Daoy (cell line): ENCODE data around the gene GUCY2D. TPM values are rescaled to one million over a fixed set of nuclear protein-coding genes. Genes with fewer than 3 reads are reported as not detected.
"Not testable (repeated sequence)": the region's sequence is repeated elsewhere in the genome, so short reads cannot be mapped to it uniquely, and the experiment has no call there.

Experiments used
- DNase-seq: peaks from one replicate; pipeline ENCODE4 v3.0.0-alpha.2; 2015; ENCODE audit warnings: low read depth
- total RNA-seq: library from RNA; depleted of rRNA; stranded (reverse); fragments of >200 nt; shearing (Covaris generic); gene quantifications from 2 replicates; pipeline ENCODE4 v1.2.3, GENCODE V29; 2014

Gene GUCY2D
- total RNA-seq, 1 experiment from 2014 or later, result under 0.01 TPM

DNA sequence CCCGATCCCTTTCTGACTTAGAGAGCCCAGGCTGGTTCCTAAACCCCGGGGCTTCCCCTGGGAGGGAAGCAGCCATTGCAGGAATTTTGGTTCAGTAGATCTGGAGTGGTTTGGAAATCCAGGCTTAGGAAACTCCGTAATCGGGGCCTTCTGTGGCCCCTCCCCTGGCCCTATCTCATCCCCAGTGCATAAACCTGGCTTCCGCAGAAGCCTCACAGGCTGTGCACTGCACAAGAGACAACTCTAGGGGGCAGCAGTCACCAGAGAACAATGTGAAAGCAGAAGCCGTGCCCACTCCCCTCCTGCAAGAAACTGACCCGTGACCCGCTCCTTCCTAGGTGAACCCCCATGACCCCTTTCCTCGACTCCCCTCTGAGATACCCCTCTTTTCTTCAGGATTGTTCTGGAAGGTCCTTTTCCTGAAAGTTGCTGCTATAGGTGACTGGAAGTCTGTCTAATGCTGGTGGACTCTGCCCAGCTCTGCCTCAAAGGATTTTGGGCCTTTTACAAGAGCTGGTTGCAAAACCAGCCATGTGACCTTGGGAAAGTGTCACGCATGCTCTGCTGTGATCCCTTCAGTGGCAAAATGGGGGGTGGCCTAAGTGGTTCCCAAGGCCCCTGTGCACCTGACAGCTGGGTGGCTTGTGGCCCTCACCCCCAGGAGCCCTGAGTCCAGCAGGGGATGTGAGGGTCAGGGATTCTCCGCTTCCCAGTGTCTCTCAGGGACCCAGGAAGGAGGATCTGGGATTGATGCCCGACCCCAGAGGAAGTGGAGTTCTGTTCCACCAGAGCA is 14.4 kb downstream of the GUCY2D start:
- peak; percentile 44 for DNase-seq

DNA sequence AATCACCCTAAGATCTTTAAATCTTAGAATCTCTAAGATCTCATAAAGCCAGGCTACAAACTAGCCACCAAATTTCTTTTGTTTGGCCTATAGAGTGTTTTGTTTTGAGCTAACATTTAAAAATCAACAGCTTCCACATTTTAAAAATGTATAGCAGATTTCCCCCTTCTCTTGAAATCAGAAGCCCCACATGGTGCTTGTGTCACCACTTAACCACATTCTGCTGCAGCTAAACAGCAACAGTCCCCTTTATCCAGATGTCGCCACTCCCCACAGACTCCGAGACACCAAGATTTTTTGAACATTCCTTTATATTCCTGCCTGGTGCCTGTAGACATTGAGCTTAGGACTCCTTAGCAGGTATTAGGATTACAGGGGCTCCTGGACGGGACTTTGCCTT is 16.0 kb downstream of the GUCY2D start:
- DNase-seq, result no peak

DNA sequence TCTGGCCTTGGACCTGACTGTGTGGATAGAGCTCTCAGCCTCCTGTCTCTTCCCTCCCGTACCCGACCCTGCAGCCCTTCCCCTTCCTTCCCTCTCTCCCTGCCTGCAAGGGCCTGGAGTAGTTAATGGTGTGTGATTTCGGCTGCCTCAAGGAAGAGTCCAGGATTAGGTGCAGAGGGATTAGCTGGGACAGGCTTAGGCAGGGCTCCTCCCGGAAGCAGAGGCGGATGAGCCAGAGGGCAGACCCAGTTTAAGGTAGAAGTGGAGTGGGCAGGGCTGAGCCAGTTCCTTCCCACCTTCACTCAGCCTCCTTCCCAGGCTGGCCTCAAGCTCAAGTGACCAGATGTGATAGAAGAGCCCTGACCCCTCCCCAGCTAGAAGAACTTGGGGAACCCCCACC is 16.8 kb downstream of the GUCY2D start:
- DNase-seq, result no peak

DNA sequence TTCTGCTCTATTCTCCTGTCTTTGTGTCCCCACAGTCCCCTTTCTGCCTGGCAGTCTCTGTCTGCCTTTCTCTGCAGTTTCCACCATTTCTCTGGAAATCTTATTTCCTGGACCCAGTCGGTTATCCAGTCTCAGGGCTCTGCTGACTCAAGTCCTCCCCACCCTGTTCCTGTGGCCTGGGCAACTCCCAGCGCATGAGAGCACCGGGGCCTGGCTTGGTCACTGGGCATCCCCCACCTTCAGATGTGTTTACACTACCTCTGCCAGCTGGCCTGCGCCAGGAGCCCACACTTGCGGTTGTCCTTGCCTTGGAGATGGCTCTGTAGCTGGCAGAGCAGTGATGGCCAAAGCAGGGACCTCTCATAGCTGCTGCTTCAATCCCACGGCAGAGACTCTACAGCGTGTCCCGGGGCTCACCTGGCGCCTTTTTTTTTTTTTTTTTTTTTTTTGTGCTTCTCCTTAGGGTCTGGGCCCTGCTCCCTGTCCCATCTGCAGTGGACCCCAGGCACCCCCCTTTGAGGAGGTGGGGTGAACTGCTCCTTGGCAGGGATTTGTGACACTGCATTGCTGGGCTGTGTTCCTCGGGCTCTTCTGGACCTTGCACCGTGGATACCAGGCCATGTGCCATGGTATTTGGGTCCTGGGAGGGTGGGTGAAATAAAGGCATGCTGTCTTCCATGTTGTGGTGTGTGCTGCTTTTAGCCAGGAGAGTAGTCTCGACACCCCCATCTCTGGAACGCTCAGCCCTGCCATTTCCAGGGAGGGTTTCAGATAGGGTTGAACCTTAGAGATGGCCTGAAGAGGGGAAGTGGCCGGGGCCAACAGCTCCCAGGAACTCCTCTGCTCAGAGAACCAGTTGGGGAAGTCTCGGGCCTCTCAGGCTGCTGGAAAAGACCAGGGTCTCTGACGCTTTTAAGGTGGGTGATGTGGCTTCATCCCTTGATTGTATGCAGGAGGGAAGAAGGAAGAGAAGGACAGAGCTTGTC is 17.5 kb downstream of the GUCY2D start:
- peak; percentile 68 for DNase-seq

DNA sequence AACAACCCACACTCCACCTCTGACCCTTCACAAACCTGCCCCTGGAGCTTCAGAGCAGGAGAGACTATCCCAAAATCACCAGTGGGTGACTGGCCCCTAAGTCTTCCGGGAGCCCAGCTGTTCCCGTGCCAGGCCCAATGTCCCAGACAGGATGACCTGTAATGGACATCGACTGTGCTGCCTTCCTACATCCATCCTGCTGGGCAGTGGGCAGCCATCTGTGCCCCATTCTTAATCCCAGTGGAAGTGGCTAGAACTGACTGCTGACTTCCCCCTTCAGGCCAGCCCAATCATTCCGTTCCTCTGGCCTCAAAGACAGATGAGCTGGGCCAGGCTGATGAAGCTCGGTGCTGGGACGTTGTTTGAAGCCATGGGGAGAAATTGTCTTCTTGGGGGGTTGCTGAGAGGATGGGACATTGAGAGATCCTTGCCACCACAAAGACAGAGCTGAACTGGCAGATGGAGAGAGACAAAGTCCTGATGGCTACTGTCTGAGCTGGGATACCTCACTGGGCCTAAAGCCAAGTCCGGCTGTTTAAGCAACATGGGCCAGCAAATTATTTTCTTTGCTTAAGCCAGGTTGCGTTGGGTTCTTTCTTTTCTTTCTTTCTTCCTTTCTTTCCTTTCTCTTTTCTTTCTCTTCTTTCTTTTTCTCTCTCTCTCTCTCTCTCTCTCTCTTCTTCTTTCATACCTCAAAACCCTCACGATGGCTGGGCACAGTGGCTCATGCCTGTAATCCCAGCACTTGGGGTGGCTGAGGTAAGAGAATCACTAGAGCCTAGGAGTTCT is 18.6 kb downstream of the GUCY2D start:
- no peak for DNase-seq

DNA sequence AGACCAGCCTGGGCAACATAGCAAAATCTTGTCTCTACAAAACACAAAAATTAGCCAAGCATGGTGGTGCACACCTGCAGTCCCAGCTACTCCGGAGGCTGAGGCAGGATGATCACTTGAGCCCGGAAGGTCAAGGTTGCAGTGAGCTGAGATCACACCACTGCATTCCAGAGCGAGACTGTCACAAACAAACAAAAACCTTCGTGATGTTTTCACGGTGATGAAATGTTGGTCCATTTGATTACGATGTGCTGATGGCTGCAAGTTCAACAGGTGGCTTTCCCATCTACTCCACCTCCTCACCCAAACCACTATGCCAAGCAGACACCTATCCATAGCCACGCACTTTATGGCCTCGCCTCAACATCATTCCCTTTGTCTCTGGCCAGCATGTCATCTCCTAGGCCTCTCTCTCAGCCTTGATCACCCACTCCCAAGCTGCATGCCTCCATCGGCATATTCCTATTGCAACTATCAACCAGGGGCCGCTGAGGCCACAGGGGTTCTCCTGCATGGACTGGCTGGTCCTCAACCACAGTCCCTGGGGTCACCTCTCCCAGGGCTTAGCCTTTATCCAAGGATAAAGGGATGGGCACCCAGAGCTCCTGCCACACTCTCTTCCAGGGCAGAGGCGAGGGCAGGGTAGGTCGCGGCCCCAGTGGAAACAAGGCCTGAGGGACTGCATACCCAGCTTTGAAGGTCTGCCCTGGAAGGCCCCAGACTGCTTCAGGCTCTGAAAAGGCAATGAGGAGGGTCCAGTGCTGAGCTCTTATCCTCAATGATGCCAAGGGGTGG is 19.3 kb downstream of the GUCY2D start:
- DNase-seq, result no peak

DNA sequence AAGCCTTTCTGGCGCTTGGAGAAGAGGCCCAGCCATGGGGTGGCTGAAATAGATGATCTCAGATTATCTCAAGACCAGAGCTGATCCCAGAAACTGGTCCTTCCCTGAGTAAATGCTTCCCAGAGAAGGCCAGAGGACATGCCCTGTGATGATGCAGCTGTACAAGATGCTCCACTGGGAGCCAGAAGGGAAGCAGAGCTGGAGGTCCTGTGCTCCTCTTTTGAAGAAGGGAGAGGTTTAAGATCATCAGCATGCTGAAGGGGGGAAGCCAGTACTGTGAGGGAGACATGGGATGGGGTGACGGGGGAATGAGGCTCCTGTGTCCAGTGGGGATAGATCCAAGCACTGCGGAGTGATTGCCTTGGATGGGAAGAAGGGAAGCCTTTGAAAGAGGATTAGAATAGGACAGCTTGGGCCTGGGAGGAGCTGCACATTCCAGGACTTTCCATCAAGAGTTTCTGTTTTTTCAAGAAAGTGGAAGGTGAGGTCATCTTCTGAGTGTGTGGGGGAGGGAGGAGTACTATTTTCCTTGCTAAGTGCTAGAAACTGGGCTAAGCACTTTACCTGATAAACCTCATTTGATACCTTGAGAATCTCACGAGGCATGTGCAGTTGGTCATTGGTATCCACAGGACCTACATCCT is 20.1 kb downstream of the GUCY2D start:
- peak; percentile 13 for DNase-seq

DNA sequence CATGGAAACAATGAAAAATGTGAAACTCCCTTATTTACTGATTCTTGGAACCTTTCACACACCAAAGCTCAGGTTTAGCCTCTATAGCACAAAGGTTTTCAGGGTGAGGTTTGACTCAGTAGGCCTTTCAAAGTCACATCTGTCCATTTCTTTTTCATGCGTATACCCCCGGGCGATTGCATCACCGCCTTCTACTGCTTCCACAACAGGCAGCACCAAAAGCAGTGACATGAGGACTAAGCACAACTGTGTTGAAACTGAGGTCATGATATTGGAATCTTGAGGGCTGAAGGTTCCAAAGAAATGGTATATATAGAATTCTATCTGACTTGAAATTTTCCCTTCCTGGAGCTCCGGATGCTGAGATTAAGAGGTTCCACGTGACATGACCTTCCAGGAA is 21.7 kb downstream of the GUCY2D start:
- DNase-seq, result not testable (repeated sequence)

DNA sequence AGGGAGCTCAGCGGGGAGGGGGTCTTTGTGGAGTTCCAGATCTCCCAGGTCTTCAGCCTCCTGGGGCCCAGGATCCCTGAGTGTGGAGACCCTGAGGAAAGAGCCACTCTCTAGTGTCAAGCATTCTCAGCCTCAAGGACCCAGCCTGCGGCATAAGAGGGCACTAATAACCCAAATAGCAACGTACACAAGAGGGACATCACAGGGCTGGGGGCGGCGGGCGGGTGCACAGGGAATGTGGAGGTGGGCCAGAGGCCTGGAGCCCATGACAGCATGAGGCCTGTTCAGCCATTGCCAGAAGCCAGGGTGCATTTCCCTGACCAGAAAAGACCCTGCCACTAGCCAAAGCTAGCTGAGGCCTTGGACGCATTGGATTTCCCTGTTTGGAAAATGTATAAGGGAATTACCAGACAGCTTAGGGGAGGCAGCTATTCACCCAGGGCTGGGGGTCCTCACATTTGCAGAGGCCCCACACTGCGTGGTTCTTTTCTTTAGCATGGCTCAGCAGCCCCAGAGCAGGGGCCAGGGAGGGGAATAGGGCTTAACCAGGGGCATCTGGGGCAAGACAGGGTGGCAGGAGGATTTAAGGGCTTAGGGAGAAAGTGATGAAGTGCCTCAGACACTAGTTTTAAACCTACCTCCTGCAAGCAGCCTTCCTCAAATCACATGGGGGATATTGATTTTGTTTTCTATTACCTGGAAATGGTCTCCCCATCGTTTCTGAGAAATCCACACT is 22.9 kb downstream of the GUCY2D start:
- no peak for DNase-seq

DNA sequence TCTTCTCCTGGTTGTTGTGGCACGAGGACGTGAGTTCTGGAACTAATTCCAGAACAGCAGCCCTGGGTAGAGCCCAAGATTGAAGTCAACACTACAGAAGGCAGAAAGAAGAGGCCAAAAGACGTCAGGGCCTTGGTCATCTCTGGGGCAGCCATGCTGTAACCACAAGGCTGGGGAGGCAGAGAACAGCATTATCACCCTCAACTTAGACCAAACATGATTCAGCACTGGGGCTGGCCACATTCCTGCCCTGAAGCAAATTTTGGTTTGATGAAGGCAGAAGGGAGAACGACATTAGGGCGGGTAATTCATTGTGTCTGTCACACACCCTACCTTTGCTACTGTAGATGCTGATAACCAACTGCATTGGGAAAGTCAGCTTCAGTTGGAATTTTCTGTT is 26.7 kb downstream of the GUCY2D start:
- DNase-seq, result peak; percentile 54

DNA sequence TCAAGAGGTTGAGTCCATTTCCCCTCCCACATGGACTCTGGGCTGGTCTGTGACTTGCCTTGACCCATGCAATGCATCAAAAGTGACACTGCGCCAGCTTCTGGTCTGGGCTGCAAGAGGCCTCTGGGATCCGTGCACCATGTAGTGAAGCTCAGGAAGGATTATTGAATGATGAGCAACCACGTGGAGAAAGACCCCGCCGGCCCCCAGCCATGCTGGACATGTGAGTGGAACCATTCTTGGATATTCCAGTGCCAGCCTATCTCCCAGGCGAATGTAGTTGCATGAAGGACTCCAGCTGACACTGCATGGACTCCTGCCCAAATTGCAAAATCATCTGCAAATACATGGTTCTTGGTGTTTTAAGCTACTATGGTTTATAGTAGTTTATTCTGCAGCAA is 28.8 kb downstream of the GUCY2D start:
- DNase-seq, result no peak

DNA sequence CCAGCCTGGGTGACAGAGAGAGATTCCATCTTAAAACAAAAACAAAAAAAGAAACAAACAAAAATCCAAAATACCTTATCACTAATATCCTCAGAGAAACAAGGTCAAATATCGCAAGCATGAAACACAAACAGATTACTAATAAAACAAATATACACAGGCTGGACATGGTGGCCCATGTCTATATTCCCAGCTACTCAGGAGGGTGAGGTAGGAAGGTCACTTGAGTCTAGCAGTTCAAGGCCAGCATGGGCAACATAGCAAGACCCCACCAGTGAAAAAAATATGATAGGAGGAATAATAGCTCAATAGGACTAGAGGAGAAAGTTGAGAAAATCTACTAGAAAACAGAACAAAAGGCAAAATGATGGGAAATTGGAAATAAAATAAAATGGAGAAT is 29.5 kb downstream of the GUCY2D start:
- no peak for DNase-seq

DNA sequence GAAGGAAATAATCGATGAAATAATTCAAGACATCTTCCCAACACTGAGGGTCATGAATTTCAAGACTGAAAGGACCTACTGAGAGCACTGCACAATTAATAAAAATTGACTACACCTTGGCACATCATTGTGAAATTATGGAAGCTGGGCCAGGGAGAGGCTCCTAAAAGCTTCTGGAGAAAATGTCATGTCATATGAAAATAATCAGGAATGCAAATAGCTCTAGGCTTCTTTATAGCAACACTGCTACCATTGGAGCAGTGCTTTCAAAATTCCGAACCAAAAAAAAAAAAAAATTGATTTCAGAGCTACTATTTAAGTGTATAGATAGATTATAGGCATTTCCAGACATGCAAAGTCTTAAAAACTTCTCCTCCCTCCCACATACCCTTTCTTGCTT is 30.0 kb downstream of the GUCY2D start:
- no peak for DNase-seq

DNA sequence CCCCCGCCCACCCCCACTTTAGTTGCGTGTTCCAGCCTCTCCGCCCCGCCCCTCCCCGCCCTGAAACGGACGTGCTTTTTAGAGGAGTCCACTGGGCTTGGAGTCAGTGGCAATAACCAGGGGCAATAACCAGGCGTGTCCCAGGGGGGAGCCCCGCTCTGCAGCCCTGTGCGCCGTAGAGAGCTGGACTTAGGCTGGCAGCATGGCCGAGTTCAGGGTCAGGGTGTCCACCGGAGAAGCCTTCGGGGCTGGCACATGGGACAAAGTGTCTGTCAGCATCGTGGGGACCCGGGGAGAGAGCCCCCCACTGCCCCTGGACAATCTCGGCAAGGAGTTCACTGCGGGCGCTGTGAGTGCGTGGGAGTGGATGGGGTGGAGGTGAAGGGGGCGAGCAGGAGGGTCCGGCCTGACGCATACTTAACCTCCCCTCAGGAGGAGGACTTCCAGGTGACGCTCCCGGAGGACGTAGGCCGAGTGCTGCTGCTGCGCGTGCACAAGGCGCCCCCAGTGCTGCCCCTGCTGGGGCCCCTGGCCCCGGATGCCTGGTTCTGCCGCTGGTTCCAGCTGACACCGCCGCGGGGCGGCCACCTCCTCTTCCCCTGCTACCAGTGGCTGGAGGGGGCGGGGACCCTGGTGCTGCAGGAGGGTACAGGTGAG is 36.7 kb downstream of the GUCY2D start, which contains the start of gene ALOX15B:
Gene ALOX15B, plus strand, starts transcription at position 106 of the 657 bp plus-strand sequence. Its CDS starts 97 bp downstream, at position 203.
- no peak for DNase-seq

DNA sequence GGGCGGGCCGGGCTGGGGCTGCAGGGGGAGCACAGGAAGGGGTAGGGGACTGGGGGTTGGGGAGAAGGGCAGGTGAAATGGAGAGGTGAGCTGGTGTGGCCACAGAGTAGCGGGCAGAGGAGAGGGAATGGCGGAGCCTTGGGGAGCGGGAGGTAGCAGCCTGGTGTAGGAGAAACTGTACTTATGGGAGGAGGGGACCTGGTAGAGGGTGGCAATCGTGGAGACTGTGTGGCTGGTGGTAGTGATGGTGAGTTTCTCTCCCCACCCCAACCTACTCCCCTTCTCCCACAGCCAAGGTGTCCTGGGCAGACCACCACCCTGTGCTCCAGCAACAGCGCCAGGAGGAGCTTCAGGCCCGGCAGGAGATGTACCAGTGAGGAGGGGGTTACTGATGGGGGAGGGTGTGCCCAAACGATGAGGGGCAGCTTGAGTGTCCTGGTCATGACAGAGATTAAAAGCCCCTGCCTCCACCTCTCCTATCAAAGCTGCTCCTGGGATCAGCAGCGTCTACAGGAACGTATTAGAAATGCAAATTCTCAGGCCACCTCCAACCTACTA is 37.3 kb downstream of the GUCY2D start:
- DNase-seq, result no peak

DNA sequence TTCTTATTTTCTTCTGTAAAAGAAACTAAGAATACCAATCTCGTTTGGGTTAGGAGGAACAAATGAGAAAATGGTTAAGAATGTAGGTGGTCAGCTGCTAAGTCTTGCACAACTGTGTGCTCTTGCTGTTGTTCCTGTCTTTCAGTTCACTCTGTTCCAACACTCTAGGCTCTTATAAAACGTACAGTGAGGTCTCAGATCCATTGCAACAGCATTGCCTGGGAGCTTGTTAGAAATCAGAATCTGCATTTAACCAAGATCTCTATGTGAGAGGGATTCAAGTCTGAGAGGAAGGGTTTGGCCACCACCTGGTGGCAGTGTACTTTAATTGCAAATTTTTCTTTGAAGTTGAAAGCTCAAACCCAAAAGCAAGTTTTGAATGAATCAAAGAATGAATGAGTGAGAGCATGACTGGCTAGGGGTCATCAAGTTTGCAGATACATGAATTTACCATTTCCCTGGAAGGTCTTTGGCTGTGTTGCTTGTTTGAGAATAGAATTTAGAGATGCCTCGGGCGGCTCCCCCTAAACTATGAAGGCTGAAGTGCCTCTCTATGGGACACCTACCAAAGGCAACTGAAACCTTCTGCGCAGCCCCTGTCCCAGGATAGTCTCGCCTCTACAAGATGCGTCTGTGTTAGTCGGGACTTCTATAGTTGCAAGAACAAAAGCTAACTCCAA is 39.0 kb downstream of the GUCY2D start:
- DNase-seq, result peak; percentile 34

DNA sequence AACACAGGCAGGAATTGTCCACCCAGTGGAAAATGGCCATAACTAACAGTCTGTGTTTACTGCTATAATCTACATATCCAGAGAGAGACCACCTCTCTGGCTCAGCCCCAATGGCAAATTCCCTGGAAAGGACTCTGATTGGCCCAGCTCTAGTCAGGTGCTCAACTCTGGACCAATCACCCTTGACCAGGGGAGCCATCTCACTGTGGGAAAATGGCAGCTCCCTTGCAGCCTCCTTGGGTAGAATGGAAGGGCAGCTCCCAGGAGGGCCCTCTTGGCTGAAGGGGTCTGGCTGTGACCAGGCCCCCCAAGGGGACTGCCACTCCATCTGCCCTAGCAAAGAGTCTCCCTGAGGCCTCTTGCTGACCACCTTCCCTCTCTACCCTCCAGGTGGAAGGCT is 39.6 kb downstream of the GUCY2D start:
- no peak for DNase-seq
